K562 (cell line): Measurements from ENCODE around the gene ARHGEF25.

Source experiments
- BACH1 ChIP-seq: fragments of 200-800 bp; sonication (Bioruptor generic); IDR thresholded peaks from 2 replicates; pipeline ENCODE4 v1.6.1; 2016; ENCODE audit warnings: missing genetic modification characterization, missing compliant biosample characterization
- FUS ChIP-seq: fragments of 200-400 bp; formaldehyde crosslinking; optimal IDR thresholded peaks from 2 replicates; pipeline ENCODE3; 2017; ENCODE audit warnings: low read depth, low read length
- POLR2AphosphoS5 ChIP-seq: IDR thresholded peaks from 2 replicates; pipeline ENCODE4 v1.6.1; 2011; ENCODE audit warnings: mild to moderate bottlenecking, low read depth, low read length, moderate library complexity; ENCODE audit not compliant: control insufficient read depth, insufficient read depth
- RFX1 ChIP-seq: fragments of 450-650 bp; IDR thresholded peaks from 2 replicates; pipeline ENCODE4 v1.6.1; 2016; ENCODE audit warnings: mild to moderate bottlenecking, moderate library complexity
- TBL1XR1 ChIP-seq, 2 experiments: IDR thresholded peaks; 2 replicates each; pipeline ENCODE4 v1.6.1; 2012; ENCODE audit warnings: improper control_type of control experiment in 2 of 2, low read length in 2 of 2, mild to moderate bottlenecking in 1 of 2
- TRIM28 ChIP-seq: fragments of 450-650 bp; IDR thresholded peaks from 2 replicates; pipeline ENCODE4 v1.6.1; 2017
- ZNF431 ChIP-seq: sonication (generic); formaldehyde crosslinking; IDR thresholded peaks from 2 replicates; pipeline ENCODE4 v1.8.0; 2022; ENCODE audit warnings: mild to moderate bottlenecking, missing genetic modification reagents
- TF ChIP-seq, protein P1 (sequence below), 3 experiments: IDR thresholded peaks in 2 of 3; conservative IDR thresholded peaks in 1 of 3; 2 replicates each; pipeline ENCODE4 v1.5.1; 2011 to 2012; ENCODE audit warnings: low read length in 3 of 3, mild to moderate bottlenecking in 3 of 3, control low read depth in 2 of 3, improper control_type of control experiment in 1 of 3, inconsistent platforms in 1 of 3, low read depth in 1 of 3, mixed read lengths in 1 of 3, moderate library complexity in 1 of 3; ENCODE audit not compliant: insufficient read depth in 2 of 3
- TF ChIP-seq, protein P2 (sequence below): fragments of 450-650 bp; IDR thresholded peaks from 2 replicates; pipeline ENCODE4 v1.6.1; 2016; ENCODE audit warnings: antibody characterized with exemption

DNA sequence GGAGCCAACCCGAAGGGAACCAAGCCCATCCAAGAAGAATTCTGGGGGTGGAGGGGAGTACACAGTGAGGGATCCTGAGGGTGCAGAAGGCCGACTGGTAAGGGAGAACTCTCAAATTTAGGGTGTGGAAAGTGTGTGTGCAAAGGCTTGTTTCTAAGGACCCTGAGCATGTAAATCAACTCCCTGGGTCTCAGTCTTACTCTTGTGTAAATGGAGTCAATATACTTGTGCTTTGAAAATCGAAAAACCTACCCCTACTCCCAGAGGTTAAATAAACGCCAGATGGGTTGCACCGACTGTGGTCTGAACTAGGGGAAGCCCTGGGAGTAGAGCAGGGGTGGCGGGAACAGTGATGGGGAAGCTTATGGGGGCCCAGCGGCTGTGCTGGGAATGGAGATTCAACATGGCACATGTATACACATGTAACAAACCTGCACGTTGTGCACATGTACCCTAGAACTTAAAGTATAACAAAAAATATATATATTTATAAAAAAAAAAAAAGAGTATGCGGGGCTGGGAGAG is 15.7 kb downstream of the ARHGEF25 start:
- TF ChIP-seq RFX1 (no peak), TRIM28 (no peak), ZNF431 (CRISPR knock-in tag) (no peak), BACH1 (no peak), POLR2AphosphoS5 (no peak), TBL1XR1 (IDR thresholded peaks at IDR 0.05; ENCODE audit: low read length in 2 of 2) (no peak), FUS (no peak)
- TF ChIP-seq, protein P1, sequence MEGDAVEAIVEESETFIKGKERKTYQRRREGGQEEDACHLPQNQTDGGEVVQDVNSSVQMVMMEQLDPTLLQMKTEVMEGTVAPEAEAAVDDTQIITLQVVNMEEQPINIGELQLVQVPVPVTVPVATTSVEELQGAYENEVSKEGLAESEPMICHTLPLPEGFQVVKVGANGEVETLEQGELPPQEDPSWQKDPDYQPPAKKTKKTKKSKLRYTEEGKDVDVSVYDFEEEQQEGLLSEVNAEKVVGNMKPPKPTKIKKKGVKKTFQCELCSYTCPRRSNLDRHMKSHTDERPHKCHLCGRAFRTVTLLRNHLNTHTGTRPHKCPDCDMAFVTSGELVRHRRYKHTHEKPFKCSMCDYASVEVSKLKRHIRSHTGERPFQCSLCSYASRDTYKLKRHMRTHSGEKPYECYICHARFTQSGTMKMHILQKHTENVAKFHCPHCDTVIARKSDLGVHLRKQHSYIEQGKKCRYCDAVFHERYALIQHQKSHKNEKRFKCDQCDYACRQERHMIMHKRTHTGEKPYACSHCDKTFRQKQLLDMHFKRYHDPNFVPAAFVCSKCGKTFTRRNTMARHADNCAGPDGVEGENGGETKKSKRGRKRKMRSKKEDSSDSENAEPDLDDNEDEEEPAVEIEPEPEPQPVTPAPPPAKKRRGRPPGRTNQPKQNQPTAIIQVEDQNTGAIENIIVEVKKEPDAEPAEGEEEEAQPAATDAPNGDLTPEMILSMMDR (IDR thresholded peaks at IDR 0.05 in 2 of 3, conservative IDR thresholded peaks at IDR 0.05 in 1 of 3; ENCODE audit: insufficient read depth in 2 of 3, low read depth in 1 of 3, low read length in 3 of 3), result no peak
- TF ChIP-seq, protein P2, sequence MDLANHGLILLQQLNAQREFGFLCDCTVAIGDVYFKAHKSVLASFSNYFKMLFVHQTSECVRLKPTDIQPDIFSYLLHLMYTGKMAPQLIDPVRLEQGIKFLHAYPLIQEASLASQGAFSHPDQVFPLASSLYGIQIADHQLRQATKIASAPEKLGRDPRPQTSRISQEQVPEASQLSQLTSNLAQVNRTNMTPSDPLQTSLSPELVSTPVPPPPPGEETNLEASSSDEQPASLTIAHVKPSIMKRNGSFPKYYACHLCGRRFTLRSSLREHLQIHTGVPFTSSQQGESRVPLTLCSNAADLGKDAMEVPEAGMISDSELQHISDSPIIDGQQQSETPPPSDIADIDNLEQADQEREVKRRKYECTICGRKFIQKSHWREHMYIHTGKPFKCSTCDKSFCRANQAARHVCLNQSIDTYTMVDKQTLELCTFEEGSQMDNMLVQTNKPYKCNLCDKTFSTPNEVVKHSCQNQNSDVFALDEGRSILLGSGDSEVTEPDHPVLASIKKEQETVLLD, result no peak
